HepG2 (cell line): Measurements from ENCODE around the gene AP3B1.
"Not testable (repeated sequence)": the region's sequence is repeated elsewhere in the genome, so short reads cannot be mapped to it uniquely, and the experiment has no call there.

Source experiments
- POLR2A ChIP-seq, 2 experiments: IDR thresholded peaks; 2 replicates each; pipeline ENCODE4 v1.6.1; 2011; ENCODE audit warnings: low read depth in 2 of 2, low read length in 2 of 2, mild to moderate bottlenecking in 1 of 2, moderate library complexity in 1 of 2; ENCODE audit not compliant: insufficient read depth in 1 of 2
- ZKSCAN1 ChIP-seq: fragments of 150-350 bp; IDR thresholded peaks from 2 replicates; pipeline ENCODE4 v1.6.1; 2014; ENCODE audit warnings: low read length
- TF ChIP-seq, protein P1 (sequence below): sonication (generic); formaldehyde crosslinking; IDR thresholded peaks from 2 replicates; pipeline ENCODE4 v1.4.0; 2020; ENCODE audit warnings: missing genetic modification reagents, mild to moderate bottlenecking, borderline replicate concordance

DNA sequence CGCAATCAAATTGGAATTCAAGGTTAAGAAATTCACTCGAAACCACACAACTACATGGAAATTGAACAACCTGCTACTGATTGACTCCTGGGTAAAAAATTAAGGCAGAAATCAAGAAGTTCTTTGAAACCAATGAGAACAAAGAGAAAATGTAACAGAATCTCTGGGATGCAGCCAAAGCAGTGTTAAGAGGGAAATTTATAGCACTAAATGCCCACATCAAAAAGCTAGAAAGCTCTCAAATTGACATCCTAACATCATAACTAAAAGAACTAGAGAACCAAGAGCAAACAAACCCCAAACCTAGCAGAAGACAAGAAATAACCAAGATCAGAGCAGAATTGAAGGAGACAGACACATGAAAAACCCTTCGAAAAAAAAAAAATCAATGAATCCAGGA lies 226.9 kb downstream of the AP3B1 start:
- TF ChIP-seq, protein P1, sequence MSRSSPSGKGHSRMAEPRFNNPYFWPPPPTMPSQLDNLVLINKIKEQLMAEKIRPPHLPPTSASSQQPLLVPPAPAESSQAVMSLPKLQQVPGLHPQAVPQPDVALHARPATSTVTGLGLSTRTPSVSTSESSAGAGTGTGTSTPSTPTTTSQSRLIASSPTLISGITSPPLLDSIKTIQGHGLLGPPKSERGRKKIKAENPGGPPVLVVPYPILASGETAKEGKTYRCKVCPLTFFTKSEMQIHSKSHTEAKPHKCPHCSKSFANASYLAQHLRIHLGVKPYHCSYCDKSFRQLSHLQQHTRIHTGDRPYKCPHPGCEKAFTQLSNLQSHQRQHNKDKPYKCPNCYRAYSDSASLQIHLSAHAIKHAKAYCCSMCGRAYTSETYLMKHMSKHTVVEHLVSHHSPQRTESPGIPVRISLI, result not testable (repeated sequence)
- TF ChIP-seq POLR2A (IDR thresholded peaks at IDR 0.05; ENCODE audit: insufficient read depth in 1 of 2, low read depth in 2 of 2, low read length in 2 of 2); ZKSCAN1: not testable (repeated sequence)
